GM19351 (cell line): ENCODE results near the gene CMTM5.
"Not testable (repeated sequence)": the region's sequence is repeated elsewhere in the genome, so short reads cannot be mapped to it uniquely, and the experiment has no call there.

Source experiments
- ATAC-seq: cut with Tn5 transposase; IDR thresholded peaks from one replicate; pipeline ENCODE4 v1.9.1; 2021; ENCODE audit warnings: mild to moderate bottlenecking, moderate library complexity; ENCODE audit not compliant: unreplicated experiment

Gene CMTM5

DNA sequence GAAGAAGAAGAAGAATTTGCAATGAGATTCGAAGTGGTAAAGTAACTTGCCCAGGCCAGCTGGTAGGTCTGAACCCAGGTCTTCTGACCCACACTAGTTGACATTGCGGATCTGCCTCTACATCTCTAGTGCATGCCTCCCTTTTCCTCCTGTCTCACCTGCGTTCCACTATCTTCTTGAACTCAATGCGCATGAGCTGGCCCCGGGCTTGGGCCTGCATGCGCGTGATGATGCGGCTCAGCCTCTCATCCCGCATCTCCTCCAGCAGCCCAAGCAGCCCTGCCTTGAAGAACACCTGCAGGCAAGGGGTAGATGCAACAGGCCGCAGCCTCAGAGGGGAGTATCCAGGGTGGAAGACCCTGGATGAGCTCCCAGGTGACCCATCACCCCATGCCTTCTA, 19.3 kb downstream of the CMTM5 start:
- no peak for ATAC-seq

- ATAC-seq, result no peak
Measured at GRCh38 chr14:23396781-23397407, 20.0 kb downstream of the CMTM5 start.

DNA sequence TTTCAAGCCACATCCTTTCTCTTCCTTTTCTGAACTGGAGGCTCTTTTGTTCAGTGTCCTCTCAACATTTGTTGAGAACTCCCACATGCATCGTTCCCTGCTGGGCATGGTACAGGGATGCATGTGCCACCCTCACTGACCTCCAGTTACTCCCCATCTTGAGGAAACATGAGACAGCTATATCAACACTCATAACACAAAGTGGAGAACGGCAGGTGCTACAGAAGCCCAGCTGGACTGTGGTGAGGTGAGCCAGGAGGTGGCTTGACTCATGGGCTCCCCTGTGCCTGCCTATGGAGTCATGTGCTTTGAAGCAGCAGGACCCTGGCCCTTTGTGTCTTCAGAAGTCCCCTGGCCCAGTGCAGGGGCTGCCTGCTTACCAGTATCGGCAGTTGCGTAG, 21.5 kb downstream of the CMTM5 start:
- ATAC-seq, result no peak

DNA sequence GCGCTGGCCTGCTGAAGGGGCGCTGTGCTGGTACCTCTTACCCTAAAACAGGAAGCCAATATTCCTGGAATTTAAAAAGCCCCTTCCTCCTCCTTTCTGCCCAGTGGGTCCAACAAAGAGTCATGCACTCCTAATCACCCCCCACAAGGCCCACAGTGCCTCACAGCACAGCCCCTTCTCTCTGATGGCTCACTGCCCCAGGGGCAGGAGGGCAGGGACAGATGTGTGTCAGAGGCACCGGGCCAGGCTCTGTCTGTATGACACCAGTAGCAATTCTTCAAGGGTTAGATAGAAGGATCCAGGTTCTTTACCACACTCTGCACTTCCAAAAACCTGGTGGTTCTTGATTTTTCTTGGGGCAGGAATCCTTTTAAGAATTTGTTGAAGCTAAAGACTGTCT, 22.3 kb downstream of the CMTM5 start:
- no peak for ATAC-seq

GRCh38 chr14:23399591-23399990, 22.7 kb downstream of the CMTM5 start:
- ATAC-seq, result no peak

- ATAC-seq, result not testable (repeated sequence)
Measured at GRCh38 chr14:23400496-23401149, 23.8 kb downstream of the CMTM5 start.

DNA sequence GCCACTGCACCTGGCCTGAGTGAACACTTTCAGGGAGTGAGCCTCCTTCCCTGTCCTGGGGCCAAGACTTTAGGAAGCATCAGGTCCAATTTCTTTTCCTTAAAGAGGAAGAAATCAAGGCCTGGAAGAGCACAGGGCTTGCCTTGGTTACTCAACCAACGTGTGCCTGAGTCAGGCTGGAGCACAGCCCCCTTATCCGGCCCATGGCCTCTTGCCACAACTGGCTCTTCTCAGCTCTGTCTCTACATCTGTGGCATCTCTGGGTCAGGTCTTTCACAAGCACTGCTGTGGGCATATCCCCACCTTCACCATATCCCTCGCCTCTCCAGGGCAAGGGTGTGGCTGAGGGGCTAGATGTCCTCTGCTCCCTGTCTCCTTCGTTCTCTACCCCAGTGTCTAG, 24.4 kb downstream of the CMTM5 start:
- no peak for ATAC-seq

DNA sequence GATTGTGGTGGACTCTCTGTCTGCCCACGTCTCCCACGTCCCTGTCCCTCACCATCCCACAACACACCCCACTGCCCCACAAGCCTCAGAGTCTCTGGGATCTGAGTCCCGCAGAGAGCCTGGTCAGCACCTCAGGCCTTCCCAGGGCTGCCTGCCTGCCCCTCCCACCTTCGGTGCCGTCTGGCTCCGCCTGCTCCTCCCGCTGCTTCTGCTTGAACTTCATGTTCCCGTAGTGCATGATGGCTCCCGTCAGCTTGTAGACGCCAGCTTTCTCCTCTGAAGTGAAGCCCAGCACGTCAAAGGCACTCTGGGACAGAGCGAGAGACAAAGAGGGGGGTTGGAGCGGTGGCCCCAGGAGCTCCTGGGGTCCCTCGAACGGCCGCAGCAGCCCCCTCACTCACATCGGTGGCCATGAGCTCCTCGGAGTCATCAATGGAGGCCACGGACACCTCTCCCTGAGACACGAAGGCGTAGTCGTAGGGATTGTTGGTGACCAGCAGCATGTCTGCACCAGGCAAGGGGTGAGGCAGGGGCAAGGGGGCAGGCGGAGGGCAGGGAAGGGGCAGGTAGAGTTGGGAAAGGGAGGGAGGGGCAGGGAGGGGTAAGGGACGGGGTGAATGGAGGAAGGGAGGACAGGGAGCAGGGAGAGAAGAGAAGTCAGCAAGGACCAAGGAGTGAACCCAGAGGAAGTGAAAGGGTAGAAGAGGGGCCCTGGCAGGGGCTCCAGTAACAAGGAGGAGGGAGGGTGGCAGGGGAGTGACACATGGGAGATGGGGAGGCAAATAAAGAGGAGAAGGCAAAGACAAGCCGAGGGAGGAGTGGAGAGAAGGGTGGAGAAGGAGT, 25.7 kb downstream of the CMTM5 start:
- ATAC-seq, result no peak

DNA sequence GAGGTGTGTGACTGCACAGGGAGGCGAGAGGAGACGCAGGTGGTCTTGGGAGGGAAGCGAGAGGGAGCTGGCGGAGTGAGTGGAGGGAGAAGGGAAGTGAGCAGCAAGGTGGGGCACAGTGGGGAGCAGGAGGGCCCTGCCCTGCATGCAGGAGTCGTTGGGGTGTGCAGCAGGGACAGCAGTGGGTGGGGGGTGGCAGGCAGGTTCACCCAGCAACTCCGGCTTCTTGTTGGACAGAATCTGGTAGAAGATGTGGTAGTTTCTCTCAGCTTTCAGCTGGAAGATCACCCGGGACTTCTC, 26.2 kb downstream of the CMTM5 start:
- ATAC-seq, result no peak

DNA sequence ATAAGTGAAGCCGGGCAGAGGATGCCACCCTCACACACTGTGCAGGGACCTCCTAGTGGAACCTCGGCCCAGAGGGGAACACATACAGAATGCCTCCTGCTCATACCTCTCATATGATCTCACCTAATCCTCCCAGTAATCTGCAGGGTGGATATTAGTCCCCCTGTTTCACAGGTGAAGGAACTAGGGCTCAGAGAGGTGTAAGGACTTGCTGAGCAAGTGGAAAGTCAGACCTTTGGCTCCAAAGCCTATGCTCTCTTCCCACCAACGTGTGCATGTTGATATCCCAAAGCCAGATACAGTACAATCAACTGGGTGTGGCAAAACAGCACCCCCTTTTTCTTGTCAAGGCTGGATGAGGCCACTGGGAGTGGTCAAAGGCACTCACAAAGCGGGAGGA, 27.1 kb downstream of the CMTM5 start:
- no peak for ATAC-seq

GRCh38 chr14:23404331-23404900, 27.6 kb downstream of the CMTM5 start:
- ATAC-seq, result no peak

DNA sequence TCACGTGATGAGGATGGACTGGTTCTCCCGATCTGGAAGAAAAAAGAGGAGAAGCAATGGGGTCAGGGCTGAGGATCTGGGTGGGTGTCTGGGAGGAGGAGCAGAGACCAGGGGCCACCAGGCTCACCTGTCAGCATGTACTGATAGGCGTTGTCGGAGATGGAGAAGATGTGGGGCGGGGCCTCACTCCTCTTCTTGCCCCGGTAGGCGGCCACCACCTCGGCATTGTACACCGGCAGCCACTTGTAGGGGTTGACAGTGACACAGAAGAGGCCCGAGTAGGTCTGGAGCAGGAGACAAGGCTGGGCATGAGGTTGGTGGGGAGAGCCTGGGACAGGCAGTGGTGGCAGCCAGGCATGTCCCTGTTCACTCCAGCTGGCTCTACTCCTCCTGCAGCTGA, 28.2 kb downstream of the CMTM5 start:
- no peak for ATAC-seq

DNA sequence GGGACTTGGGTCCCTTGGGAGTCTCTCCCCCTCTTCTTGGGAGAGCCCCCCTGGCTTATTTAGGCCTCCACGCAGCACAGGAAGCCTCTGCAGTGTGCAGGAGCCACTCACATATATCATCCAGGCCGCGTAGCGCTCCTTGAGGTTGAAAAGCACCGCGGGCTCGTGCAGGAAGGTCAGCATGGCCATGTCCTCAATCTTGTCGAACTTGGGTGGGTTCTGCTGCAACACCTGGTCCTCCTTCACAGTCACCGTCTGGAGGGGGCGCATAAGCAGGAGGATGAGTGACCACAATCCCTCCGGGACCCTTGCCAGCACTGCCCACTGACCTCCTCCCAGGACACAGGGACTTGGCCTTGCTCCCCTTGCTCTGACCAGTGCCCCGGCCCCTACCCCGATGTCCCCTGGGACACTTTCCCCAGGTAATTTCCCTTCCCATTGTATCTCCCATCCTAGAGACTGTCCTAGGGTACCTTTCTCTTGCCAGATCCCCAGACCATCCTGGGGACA, 28.7 kb downstream of the CMTM5 start:
- no peak for ATAC-seq

DNA sequence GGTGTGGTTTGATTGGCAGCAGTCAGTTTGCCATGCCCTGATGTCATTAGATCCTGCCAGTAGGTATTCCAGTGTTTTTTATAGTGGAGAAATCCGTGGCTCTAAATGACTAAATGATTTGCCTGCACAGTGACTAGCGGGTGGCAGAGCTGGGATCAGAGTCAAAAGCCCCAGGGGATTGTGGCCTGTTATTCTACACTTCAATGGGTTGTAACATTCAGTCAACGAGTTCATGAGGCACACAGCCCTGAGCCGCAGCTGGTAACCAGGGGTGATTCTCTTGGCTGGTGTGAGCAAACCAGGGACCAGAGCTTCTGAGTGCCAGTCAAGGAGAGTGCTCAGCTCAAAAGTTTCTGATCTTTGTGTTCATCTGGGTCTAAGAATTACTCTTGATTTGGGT, 29.4 kb downstream of the CMTM5 start:
- ATAC-seq, result no peak

DNA sequence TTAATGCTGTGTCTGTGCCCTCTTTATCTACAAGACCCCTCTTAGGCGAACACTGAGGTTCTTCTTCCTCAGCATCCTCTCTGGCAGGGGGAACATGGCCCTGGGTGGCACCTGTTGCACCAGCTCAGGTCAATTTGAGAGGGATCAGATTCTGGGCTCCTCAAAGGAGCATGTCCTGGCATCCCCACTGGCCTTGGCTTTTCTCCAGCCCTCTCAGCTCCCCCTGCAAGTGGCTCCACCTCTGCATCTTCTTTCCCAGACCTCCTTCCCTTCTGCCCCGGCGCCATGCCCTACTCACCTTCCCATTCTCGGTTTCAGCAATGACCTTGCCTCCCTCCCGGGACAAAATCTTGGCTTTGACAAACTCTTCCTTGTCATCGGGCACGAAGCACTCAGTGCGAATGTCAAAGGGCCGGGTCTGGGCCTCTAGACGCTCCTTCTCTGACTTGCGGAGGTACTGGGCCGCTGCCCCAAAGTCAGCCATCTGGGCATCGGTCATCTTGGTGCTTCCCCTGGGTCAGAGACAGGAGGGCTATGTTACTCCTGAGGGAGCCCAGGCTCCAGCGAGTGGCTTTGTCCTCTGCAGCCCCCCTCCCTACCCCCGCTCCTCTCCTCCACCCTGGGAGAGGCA, 30.0 kb downstream of the CMTM5 start:
- ATAC-seq, result no peak

DNA sequence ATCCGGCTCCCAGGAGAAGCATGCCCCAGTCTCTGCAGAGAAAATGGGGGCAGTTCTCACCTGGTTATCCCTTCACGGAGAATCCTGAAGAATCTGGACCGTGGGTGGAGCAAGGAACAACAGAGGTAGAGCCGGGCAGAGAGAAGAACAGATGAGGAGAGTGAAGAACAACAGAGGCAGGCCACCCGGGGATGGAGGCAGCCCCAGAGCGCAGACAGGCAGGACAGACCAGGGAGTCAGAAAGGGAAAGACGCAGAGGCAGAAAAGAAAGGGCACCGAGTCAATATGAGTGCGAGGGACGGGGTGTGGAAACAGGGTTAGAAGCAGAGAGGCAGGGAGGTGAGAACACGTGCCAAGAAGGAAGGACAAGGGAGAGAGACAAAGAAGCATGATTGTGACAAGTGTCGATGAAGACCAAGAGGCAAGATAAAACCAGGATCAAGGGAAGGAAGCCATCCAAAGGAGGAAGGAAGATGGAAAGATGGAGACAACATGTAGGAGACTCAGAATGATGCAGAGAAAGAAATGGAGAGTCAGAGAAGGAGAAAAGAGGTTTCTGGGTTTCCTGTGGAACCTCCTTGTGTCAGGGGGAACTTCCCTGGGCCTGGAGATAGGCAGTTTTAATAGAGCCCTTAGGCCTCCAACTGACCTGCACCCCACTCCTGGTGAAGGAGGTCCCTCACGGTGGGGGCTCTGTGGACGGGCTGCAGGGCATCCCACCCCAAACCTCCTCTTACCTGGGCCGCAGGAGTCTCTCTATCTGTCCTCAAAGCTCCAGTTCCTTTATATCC, 30.9 kb downstream of the CMTM5 start, which contains the start of gene MYH6:
Gene MYH6 (minus strand): TSS at position 758 of the 791 bp plus-strand sequence. CDS start 1,050 bp downstream, outside the sequence.
- ATAC-seq, result no peak

DNA sequence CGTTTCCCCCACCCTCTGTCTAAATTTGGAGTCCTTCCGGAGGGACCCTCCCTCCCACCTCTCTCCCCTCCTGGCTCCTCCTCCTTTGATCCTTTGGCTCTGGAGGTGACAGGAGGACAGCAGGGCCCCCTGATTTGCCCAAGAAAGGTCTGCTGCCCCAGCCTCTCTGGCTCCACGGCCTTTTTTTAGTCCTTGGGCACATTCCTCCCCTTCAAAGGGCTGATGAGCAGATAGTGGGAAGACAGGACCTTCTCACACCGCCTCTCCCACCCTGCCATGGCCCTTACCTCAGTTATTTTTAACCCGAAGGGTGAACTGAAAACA, 31.4 kb downstream of the CMTM5 start:
- no peak for ATAC-seq

GRCh38 chr14:23409475-23409874, 32.6 kb downstream of the CMTM5 start:
- ATAC-seq, result no peak

GRCh38 chr14:23409966-23410635, 33.3 kb downstream of the CMTM5 start:
- ATAC-seq, result no peak
